Measurements from ENCODE around the gene PRKAR1B.

PRKAR1B gene

DNA sequence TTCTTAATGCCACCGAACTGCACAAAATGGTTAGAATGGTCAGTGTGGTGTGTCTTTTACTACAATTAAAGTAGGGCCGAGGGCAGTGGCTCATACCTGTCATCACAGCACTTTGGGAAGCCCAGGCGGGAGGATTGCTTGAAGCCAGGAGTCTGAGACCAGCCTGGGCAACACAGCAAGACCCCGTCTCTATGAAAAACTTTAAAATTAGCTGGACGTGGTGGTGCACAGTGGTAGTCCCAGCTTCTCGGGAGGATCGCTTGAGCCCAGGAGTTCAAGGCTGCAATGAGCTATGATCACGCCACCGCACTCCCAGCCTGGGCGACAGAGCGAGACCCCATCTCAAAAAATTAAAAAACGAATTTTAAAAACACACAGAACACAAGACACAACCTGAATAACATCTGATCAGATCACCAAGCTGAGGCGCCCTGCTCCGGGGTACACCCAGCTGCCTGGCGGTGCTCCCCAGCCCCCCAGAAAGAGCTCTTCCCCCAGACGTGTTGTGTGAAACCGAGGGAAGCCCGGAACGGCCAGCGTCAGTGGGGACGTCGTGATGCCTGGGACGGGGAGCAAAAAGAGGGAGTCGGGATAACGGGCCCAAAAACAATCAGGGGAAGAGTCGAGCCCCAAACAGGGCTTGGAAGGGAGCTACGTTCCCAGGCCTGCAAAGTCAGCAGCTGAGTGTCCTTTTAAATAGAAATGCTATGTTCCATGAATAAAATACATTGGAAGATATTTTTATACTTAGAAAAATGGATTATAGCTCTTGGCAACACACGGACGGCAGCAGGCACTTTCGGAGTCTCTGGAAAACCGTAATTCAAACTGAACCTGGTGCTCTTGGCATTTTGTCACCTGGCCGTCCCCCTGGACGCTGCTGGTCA lies 126.7 kb downstream of the PRKAR1B start:
- TF ChIP-seq EGR1 (IDR thresholded peaks at IDR 0.05) (no peak), MAX (IDR thresholded peaks at IDR 0.05) (no peak), CREB1 (IDR thresholded peaks at IDR 0.05; ENCODE audit: low read depth) (no peak), YY1 (IDR thresholded peaks at IDR 0.05; ENCODE audit: low read depth) (no peak), CEBPB (IDR thresholded peaks at IDR 0.05) (no peak)

- no peak for TF ChIP-seq MAX (IDR thresholded peaks at IDR 0.05)
- TF ChIP-seq TAF1 (IDR thresholded peaks at IDR 0.05; ENCODE audit: low read depth): no peak
- no peak for TF ChIP-seq TEAD4 (IDR thresholded peaks at IDR 0.05)
- TF ChIP-seq YY1 (IDR thresholded peaks at IDR 0.05; ENCODE audit: low read depth): no peak
- TF ChIP-seq, protein P1, sequence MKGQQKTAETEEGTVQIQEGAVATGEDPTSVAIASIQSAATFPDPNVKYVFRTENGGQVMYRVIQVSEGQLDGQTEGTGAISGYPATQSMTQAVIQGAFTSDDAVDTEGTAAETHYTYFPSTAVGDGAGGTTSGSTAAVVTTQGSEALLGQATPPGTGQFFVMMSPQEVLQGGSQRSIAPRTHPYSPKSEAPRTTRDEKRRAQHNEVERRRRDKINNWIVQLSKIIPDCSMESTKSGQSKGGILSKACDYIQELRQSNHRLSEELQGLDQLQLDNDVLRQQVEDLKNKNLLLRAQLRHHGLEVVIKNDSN (IDR thresholded peaks at IDR 0.05): no peak
- no peak for TF ChIP-seq TCF12 (IDR thresholded peaks at IDR 0.05; ENCODE audit: low read depth)
- no peak for TF ChIP-seq FOXM1 (IDR thresholded peaks at IDR 0.05; ENCODE audit: borderline replicate concordance, low read depth)
- no peak for TF ChIP-seq CEBPB (IDR thresholded peaks at IDR 0.05)
- no peak for TF ChIP-seq CREB1 (IDR thresholded peaks at IDR 0.05; ENCODE audit: low read depth)
- TF ChIP-seq, protein P2, sequence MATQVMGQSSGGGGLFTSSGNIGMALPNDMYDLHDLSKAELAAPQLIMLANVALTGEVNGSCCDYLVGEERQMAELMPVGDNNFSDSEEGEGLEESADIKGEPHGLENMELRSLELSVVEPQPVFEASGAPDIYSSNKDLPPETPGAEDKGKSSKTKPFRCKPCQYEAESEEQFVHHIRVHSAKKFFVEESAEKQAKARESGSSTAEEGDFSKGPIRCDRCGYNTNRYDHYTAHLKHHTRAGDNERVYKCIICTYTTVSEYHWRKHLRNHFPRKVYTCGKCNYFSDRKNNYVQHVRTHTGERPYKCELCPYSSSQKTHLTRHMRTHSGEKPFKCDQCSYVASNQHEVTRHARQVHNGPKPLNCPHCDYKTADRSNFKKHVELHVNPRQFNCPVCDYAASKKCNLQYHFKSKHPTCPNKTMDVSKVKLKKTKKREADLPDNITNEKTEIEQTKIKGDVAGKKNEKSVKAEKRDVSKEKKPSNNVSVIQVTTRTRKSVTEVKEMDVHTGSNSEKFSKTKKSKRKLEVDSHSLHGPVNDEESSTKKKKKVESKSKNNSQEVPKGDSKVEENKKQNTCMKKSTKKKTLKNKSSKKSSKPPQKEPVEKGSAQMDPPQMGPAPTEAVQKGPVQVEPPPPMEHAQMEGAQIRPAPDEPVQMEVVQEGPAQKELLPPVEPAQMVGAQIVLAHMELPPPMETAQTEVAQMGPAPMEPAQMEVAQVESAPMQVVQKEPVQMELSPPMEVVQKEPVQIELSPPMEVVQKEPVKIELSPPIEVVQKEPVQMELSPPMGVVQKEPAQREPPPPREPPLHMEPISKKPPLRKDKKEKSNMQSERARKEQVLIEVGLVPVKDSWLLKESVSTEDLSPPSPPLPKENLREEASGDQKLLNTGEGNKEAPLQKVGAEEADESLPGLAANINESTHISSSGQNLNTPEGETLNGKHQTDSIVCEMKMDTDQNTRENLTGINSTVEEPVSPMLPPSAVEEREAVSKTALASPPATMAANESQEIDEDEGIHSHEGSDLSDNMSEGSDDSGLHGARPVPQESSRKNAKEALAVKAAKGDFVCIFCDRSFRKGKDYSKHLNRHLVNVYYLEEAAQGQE (IDR thresholded peaks at IDR 0.05; ENCODE audit: low read depth): no peak
- no peak for TF ChIP-seq EGR1 (IDR thresholded peaks at IDR 0.05)
- no peak for TF ChIP-seq NFIC (IDR thresholded peaks at IDR 0.05)
- TF ChIP-seq EP300 (IDR thresholded peaks at IDR 0.05; ENCODE audit: borderline replicate concordance): no peak
- TF ChIP-seq RAD21 (IDR thresholded peaks at IDR 0.05; ENCODE audit: low read depth): no peak
- no peak for TF ChIP-seq ZBTB7A (IDR thresholded peaks at IDR 0.05; ENCODE audit: low read depth)
These were observed 128.2 kb downstream of the PRKAR1B start for GRCh38 chr7:598899-599298.

DNA sequence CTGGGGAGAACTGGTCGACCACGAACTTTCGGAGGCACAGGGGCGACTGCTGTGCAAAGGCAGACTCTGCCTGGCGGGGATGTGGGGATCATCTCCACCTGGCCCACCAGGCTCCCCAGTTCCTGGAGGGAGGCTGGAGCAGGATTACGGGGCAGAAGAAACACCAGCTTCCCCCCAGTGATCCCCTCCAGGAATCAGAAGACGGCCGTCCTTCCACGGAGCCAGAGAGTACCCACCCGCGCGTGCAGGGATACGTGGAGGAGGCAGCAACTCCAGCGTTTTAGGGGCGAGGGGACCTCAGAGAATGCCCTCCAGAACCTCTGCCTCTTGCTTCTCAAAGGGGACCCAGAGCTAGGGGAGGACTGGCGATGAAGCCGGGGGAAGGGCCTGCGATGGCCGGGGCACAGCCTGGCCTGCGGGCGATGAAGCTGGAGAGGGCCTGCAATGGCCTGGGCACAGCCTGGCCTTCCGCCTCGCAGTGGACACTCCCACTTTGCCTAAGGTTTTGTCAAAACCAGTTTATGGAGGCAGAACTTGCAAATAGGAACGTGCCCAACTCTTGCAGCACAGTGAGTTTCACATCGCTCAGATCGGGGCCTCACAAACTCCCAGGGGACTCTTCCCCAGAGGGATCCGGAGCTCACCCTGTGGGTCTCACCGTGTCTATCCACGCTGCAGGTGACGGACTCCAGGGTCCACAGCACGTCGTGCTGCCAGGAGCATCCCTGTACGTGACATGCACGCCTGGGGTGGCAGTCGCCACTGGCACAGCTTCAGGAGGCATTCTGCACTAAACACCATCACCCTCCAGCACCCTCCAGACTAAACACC lies 129.5 kb downstream of the PRKAR1B start:
- TF ChIP-seq TEAD4 (IDR thresholded peaks at IDR 0.05) (no peak), TAF1 (IDR thresholded peaks at IDR 0.05; ENCODE audit: low read depth) (no peak), FOXM1 (IDR thresholded peaks at IDR 0.05; ENCODE audit: borderline replicate concordance, low read depth) (no peak), RAD21 (IDR thresholded peaks at IDR 0.05; ENCODE audit: low read depth) (no peak), EGR1 (IDR thresholded peaks at IDR 0.05) (no peak), NFIC (IDR thresholded peaks at IDR 0.05) (no peak), CREB1 (IDR thresholded peaks at IDR 0.05; ENCODE audit: low read depth) (no peak), EP300 (IDR thresholded peaks at IDR 0.05; ENCODE audit: borderline replicate concordance) (no peak), TCF12 (IDR thresholded peaks at IDR 0.05; ENCODE audit: low read depth) (no peak), CEBPB (IDR thresholded peaks at IDR 0.05) (no peak), MAX (IDR thresholded peaks at IDR 0.05) (no peak), YY1 (IDR thresholded peaks at IDR 0.05; ENCODE audit: low read depth) (no peak), ZBTB7A (IDR thresholded peaks at IDR 0.05; ENCODE audit: low read depth) (no peak)
- TF ChIP-seq, protein P2 (IDR thresholded peaks at IDR 0.05; ENCODE audit: low read depth): no peak
- TF ChIP-seq, protein P1 (IDR thresholded peaks at IDR 0.05): no peak

DNA sequence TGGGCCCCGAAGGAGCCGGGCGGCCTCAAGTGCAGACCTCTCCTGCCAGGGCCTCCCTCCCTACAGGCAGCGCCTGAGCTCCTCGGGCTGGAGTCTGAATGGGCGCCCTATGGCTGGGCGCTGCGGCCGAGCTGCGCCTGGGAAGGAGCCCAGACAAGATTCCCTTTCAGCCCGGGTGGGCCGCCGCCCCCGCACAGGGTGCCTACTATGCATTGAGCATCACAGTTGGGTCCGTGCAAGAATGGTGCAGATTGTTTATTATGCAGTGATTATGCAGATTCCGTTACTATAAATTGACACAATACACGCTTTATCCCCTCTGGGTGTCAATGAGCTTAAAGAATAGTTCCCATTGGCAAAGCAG lies 130.3 kb downstream of the PRKAR1B start:
- TF ChIP-seq YY1 (IDR thresholded peaks at IDR 0.05; ENCODE audit: low read depth): no peak
- TF ChIP-seq CEBPB (IDR thresholded peaks at IDR 0.05): no peak

GRCh38 chr7:596071-596818 lies 130.8 kb downstream of the PRKAR1B start:
- TF ChIP-seq, protein P1 (IDR thresholded peaks at IDR 0.05): no peak
- no peak for TF ChIP-seq MAX (IDR thresholded peaks at IDR 0.05)
- no peak for TF ChIP-seq TCF12 (IDR thresholded peaks at IDR 0.05; ENCODE audit: low read depth)
- TF ChIP-seq NFIC (IDR thresholded peaks at IDR 0.05): no peak
- TF ChIP-seq YY1 (IDR thresholded peaks at IDR 0.05; ENCODE audit: low read depth): no peak
- TF ChIP-seq TAF1 (IDR thresholded peaks at IDR 0.05; ENCODE audit: low read depth): no peak
- TF ChIP-seq RAD21 (IDR thresholded peaks at IDR 0.05; ENCODE audit: low read depth): no peak
- TF ChIP-seq, protein P2 (IDR thresholded peaks at IDR 0.05; ENCODE audit: low read depth): no peak
- TF ChIP-seq CEBPB (IDR thresholded peaks at IDR 0.05): no peak
- TF ChIP-seq EGR1 (IDR thresholded peaks at IDR 0.05): no peak
- TF ChIP-seq EP300 (IDR thresholded peaks at IDR 0.05; ENCODE audit: borderline replicate concordance): no peak
- no peak for TF ChIP-seq CREB1 (IDR thresholded peaks at IDR 0.05; ENCODE audit: low read depth)
- no peak for TF ChIP-seq FOXM1 (IDR thresholded peaks at IDR 0.05; ENCODE audit: borderline replicate concordance, low read depth)
- TF ChIP-seq TEAD4 (IDR thresholded peaks at IDR 0.05): no peak
- no peak for TF ChIP-seq ZBTB7A (IDR thresholded peaks at IDR 0.05; ENCODE audit: low read depth)
